NK-92 treated with Interleukin-12 subunit alpha and Interleukin-12 subunit beta, amount 100 ng/mL, for 24 hours (cell line): ENCODE results near the gene SALL1.
A peak's percentile ranks its signal among the peaks of the same experiment; 100 is the strongest.

Source experiments
- DNase-seq: peaks from one replicate; lab custom pipeline; 2025; lab: John Stamatoyannopoulos, UW

The SALL1 gene

DNA sequence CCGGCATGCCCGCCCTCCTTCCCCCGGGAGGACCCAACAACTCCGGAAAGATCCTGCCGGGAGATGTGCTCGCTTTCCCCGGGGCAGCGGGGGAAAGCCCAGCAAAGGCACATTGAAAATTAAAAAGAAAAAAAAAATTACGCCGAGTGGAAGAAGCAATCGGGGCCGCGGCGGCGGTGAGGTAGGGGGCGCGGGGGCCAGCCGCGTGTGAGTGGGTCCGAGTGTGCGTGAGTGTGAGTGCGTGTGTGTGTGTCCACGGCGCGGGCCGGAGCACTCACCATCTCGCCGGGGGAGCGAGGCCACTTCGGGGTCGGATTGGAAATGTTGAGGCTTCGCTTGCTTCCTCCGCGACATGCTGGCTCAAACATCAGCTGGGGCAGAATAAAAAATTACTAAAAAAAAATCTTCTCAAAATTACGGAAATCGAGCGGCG, at the start of gene SALL1:
SALL1 (minus strand) TSS at position 383 of the 433 bp plus-strand sequence; CDS start at position 354, 29 bp downstream.
- DNase-seq = no peak

DNA sequence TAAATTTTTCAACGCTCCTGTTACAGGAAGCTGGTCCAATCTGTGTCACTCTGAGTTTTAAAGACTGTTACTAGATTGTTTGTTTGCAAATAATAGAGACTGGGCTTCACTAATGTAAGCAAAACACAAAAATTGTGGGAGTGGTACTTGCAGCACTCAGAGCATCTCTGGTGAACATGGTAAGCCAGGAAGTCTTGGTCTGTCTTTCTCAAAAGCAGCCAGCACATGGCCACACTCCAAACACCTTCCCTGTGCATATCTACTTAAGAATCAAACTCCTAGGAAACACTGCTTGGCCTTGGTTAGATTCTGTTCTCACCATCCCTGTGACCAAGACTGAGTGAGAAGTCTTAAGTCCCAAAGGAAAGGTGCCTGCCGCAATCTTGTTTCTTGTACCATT, 49.7 kb upstream of the SALL1 start:
- no peak for DNase-seq

DNA sequence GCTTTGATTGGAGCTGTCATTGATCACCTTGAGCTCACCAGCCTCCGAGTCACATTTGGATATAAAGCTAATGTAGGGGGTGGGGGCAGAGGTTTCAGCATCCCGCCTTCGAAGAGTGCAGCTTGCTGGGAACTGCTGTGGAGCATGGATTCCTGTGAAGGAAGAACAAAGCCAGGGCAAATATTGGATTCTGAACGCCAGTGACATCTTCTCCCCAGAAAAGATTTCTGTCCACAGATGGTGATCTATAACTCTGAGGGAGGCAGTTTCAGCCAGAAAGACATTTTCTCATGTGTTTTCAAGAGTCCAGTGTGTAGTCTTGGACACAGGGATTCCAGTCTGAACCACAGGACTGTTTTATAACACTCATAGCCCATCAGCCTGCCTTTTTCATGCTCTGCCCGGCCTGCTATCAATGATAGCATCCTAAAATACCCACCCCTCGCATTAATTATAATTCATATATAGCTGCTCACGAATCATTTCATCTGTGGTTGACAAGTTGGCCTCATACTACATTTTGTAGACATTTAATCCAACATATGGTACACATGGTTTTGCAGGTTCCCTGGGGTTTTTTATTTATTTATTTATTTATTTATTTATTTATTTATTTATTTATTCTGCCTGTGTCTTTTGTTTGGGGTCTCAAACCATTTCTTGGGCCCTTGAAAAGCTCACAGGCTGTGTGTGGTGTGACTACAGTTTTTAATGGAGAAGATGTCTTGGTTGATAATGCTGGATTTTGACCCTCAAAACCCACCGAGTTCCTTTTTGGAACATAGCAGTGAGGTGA, 47.1 kb upstream of the SALL1 start:
- no peak for DNase-seq

DNA sequence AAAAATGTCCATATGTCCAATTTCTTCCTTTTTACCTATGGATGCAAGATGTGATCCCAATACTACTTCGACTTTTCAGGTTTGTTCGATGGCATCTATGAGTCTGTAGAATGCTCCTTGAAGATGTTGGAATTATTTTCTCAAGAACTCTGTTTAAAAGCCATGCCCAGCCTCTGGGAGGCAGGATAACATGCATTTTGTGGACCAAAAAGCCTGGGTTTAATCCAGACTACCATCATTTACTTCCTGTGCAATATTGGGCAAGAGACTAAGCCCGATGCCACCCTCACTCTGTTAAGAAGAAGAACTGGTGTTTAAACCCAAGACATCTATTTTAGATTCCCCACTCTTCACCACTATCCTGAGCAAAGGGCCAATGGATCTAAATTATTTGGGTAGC, 42.8 kb upstream of the SALL1 start:
- DNase-seq = no peak

DNA sequence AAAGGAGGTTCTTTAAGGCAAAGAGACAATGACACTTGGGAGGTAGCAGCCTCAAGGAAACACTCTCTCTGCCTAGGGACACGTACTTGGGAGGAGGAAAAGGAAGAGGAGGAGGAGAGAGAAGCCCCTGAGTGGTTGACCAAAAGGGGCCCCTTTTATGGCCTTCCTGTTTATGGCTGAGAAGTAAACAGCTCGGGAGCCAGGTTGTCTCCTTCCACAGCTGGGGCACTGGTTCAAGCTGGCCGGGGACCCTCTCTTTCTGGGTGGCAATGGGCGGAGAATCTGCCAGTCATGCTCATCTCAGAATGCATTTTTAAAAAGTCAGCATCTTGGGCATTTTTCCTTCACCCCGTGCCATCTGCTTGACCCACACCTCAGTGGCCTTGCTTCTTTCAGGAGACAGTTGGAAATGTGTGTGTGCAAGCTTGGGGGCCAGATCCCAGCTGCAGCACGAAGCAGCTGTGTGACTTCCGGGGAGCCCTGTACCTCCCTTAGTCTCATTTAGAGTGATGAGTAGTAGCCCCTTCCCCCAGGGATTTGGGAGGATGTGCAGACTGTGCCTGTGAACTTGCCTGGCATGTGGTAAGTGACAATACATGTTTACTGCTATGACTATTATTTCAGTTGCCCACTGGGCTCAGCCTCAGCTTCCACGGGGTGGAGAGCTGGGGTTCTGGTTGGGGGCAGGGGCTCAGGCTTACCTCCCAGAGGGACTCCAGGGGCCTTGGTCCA, 33.8 kb upstream of the SALL1 start:
- DNase-seq = no peak

DNA sequence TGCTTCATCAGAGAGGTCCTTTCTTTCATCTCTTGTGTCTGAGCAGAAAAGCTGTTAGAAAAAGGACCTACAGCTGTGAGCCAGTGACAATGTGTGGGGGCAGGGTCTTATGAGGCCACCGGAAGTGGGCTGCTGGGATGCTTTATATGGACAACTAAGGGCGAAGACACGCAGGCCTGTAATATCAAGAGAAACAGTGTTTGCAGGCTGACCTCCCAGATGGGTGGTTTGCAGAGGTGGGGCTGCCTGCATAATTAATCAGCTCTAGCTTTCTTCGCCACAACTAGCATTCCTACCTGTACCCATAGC, 30.4 kb upstream of the SALL1 start:
- DNase-seq = no peak

DNA sequence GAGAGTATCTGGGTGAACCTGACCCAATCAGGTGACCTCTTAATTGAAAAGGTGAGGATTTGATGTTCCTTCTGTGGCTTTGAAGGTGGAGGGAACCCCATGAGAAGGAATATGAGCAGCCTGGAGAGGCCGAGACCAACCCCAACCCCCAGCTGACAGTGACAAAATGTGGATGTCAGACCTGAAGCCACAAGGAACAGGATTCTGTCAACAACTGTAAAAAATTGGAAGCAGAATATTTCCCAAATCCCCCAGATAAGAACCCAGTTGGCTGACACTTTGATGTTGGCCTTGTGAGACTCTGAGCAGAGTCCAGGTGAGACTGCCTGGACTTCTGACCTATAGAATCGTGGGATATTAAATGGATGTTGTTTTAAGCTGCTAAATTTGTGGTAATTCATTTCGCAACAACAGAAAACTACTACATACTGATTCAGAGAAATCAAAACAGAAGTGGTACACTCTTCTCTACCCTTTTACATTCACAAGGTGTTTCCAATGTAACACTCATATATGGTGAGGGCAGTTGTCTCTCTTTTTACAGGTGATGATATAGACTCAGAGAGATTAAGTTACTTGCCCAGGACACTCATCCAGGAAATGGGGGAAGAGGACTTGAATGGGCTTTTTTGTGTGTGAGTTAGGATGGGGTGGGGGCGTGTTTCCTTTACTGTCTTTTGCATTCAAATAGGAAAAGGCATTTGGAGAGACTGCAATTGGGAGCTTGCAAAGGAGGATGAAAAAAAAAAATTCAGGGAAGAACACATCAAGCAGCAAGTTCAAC, 29.8 kb upstream of the SALL1 start:
- no peak for DNase-seq

DNA sequence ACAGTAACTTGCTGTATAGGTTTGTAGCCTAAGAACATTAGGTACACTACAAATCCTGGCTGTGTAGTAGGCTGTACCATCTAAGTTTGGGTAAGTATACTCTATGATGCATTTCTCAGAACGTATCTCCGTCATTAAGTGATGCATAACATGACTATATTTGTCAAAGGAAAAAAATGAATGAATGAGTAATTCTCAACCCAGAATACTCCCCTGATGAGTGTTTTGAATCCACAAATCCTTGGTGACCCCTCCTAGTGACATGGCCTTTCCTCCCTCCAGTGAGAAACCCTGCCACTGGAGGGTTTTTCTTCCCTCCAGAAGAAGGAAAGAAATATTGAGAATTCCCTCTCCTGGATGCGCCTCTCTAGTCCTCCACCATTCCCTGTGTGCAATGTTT, 24.0 kb upstream of the SALL1 start:
- DNase-seq = no peak

DNA sequence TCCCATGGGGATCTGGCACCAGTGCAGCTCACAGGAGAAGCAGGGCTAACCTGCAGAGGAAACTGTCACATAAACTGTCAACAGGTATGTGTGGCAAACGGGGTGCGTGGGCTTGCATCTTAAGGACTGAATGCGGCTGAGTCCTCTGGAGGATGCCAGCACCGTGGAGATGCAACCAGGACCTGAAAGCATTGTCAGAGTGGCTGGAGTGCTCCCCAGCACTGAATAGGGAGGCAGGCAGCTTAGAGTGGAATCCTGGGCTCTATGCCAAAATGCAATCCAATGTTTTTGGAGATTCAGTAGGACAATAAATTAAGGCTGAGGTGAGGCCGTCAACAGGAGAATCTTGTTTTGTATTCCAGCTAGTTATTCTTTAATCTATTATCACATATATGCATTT, 21.3 kb upstream of the SALL1 start:
- no peak for DNase-seq

DNA sequence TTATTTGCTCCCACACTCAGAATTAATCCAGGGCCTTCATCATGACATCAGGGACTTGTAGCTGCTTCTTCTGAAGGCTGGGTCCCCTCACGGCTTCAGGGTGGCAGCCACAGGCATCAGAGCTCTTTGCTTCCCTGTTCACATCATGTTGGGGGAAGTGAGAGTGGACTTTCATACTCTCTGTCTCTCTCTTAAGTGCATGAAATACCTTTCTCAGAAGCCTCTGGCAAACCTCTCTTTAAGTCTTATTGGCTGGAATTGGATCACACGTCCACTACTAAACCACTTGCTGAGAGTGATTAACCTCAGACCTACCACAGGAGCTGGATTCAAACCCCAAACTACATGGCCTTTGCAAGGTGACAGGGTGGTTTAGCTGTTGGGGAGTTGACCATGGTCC, 17.7 kb upstream of the SALL1 start:
- DNase-seq = no peak

DNA sequence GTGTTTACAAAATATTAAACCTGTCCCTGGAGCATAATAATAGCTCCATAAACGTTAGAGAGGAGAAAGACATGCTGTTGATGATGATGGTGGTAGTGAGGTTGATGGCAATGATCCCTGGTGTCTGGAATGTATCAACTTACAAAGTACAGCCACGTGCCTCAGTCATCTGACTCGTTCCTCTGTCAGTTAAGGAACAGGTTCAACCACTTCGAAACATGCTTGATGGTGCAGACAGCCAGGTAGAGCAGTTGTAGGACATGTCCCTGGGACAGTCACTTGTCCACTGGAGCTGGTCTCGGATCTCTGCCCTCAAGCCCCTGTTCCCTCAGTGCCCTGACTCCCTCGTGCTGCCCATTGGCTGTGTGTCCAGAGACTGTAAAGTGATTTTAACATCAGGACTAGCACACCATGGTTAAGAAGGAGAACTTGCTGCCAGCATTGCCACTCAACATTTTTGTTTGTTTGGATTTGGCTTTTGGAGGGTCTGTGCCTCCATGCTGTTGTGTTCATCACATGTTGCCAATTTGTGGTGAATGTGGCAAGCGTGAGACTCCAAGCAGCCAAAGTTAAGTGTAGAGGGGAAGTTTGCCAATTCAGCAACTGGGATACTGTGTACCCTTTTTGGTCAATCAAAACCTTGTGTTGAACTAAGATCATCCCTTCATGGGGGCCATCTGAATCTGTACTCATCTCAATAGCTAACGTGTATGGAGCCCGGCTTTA, 16.3 kb upstream of the SALL1 start:
- DNase-seq = no peak

DNA sequence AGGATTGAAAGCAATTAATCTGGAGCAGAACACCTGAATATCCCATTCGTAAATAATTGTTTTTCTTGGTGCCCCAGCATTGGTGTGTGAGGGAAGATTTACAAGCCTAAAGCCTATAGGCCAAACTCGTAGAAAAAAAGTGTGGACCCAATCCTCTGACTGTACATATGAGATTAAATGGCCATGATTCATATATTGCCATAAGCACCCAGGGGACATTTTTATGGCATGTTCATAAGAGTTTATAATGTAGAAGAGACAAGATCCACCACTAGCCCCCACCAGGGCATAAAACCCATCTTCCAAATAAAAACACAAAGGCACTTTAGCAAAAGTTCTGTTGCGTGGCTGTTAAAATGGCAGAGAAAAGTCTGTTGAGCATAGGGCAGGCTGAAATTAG, 15.5 kb upstream of the SALL1 start:
- DNase-seq = no peak

DNA sequence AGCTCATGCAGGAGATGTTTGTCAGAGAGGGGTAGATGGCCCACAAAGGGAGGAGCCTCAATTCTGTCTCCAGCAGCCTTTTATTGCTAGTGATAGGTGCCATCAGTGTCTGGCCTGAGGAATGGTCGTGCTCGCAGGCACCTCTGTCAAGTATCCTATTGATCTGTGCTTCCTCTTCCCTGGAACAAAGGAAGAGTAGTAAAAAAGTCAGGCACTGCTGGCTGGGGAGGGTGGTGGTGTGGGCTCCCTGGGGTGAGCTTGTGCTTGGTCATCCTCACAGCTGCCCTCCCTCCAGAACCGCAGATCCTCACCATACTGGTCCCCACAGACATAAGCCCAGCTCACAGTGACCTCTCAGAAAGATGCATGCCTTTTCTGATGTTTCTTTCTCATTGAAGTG, 15.0 kb upstream of the SALL1 start:
- DNase-seq = no peak

DNA sequence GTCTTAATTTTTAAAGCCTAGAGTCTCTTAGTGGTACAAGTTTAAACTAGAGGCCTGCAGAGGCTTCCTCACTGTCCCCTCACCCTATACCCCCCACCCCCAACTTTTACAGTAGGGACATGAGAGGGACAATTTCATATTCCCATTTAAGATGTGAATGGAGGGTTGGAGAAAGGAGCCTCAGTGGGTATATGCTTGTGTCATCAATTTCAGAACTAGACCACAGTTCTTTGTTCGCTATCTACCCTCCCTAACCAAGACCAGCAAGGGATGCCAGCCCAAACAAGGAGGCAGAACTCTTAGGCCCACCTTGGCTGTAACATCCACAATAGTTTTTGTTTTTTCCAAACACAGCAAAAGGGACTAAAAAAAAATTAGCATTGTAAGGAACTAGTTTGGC, 14.0 kb upstream of the SALL1 start:
- DNase-seq = no peak

DNA sequence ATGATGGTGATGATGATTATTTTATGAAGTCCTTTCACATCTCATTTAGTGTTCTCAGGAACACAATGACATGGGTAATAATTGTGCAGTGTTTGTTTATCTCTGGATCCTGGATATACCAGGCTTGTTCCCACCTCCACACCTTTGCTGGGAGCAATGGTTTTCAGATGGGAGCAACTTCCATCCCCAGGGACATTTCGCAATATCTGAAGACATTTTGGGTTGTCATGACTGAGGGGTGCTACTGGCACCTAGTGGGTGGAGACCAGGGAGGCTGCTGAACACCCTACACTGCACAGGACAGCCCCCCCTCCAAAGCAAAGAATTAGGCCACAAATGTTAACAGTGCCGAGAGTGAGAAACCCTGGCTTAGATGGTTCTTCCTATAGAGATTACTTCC, 13.5 kb upstream of the SALL1 start:
- no peak for DNase-seq

DNA sequence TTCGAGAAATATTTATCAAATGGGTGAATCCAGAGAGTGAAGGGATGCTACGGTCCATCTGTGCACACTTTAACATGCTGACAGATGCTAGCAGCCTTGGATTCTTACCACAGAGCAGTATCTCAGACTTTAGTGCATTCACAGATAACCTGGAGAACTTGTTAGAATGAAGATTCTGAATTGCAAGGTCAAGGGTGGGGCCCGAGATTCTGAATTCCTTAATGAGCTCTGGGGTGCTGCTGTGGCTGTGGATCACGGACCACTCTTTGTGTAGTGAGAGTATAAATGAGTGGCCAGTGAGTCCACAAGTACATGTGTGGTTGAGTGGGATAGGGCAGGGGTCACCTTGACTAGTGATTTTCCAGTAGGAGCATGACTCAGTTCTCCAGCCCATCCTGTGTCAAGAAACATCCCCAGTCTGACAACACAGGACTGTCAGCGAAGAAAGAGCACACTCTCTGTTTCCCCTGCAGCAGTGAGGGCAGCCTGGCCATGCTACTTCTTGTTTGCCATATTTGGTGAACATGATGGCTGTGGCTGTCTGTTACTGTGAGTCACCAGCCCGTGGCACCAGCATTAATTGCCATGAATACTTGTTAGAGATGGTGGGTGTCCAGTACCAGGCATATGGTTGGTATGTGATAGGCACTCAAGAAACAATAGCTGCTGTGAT, 13.0 kb upstream of the SALL1 start:
- peak; percentile 3 for DNase-seq

DNA sequence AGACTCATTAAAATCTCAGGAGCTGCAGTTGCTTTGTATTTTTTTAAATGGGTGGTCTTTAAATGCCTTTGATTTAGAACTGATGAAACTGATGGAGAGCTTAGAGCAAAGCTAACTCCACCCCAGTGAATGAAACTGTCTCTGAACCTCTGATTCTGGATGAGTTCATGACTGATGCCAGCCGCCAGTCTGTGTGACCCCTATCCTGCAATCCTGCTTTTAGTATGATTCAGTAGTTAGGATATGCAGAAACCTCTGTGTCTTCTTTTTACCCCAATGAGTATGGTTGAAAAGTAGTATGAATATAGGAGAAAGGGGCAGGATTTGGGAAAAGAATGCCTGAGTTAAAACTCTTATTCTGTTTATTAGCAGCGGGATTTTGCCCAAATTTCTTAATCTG, 12.3 kb upstream of the SALL1 start:
- no peak for DNase-seq

DNA sequence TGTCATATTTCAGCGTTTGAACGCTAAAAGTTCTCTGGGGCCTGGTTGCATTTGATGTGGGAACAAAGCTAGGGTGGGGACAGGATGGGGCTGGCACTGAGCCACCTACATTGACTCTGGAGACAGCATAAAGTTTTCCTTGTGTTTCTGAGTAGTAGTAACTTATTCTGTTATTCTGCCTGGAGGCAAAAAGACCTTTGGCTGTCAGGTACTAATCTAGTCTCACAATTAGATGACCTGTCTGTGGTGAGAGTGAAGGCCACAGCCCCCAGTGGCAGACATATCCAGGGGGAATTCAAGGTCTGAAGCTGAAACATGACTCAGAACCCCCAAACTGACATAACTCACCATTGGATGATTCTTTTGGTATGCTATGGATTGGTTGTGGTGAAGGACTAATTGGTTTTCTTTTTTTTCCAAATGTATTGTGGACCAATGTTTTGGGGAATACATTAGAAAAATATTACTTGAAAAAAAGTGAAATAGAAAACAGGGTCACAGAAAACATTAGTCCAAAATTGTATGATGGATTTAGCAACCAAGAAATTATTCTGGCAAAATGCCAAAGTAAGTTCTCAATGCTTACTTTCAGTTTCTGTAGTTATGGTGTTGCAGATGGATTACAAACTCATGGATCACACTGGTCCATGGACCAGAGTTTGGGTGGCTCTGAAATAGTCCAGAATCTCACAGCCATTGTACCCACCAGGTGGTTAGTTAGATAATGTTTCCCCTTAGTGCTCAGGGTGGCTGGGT, 10.5 kb upstream of the SALL1 start:
- no peak for DNase-seq

DNA sequence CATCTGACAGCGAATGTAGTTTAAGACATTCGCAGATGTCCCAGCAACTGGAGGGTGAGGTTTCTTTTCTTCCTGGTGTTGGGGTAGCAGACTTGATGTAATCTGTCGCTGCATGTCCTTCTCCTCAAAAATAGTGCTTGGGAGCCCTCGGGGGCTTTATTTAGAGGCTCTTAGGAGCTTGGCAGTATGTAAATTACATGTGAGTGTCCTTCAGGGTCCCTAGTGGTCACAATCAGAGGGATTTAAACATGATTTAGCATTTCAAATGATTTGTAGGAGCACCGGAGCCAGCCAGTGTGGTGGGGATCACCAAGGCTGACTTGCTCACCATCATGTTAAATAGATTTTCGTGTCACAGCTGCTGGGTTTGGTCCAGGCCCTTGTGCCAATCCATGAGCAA, 8.8 kb upstream of the SALL1 start:
- DNase-seq = no peak

DNA sequence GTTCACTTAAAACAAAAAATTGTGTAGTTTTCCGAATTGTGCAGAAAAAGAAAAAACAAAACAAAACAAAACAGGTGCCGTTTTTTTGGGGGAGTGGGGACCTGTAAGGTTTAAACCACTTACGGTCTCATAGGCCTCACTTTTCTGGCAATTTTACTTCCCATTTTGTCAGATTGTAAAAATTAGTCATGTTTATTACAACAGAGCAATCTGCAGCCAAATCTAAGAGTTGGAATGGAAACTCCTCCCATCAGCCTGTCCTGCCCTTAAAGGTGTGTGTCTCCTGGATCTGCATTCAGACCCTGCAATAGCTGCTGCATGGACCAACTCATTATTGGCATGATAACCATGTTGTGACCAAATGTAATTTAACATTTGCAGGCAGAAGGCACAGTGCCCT, 8.2 kb upstream of the SALL1 start:
- no peak for DNase-seq

DNA sequence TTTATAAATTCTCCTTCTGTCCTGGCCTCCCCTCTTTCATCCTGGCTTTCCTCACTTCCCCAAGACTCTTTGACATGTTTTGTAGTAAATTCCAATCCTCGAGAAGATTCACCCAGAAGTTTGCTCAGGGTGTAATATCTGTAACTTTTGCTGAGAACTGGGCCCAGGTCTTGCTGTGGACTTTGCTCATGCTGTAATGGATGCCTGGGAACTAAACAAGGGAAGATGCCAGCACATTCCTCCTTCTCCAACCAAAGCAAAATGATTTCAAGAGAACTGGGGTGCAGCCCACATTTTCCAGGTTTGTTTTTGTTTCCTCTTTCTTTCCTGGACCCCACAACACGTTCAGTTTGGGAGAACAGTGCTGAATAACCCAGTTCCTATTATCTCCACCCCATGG, 6.6 kb upstream of the SALL1 start:
- DNase-seq = no peak
